K562 (cell line): Measurements from ENCODE around the gene CD68. TPM values are rescaled to one million over a fixed set of nuclear protein-coding genes. Genes with fewer than 3 reads are reported as not detected.

Experiments used
- polyA plus RNA-seq, 8 experiments: library from polyadenylated mRNA; depleted of rRNA in 4 of 8; stranded (reverse) in 5 of 8; unstranded in 3 of 8; fragments of >200 nt; fragmentation: Nextera tagmentation in 2 of 8; fragmentation: Illumina TruSeq in 1 of 8; extraction: Ambion mirVana in 2 of 8; extraction: Trizol in 1 of 8; gene quantifications; 2 replicates each; pipeline versions ENCODE4 v1.2.1 to v1.2.3, GENCODE V29; 2011 to 2014; ENCODE audit warnings: inconsistent platforms in 1 of 8, missing spikeins in 1 of 8
- small RNA-seq: library from RNA; depleted of rRNA; stranded (forward); fragments of <200 nt; gene quantifications from one replicate; pipeline ENCODE3, GENCODE V24; 2014
- total RNA-seq, 7 experiments: library from RNA; depleted of rRNA in 6 of 7; stranded (reverse); fragments of >200 nt in 6 of 7; fragmentation: Illumina TruSeq in 2 of 7; extraction: Trizol in 2 of 7; gene quantifications; 2 replicates each; pipeline versions ENCODE4 v1.2.1 to v1.2.3, GENCODE V29; 2011 to 2021; ENCODE audit warnings: low replicate concordance in 1 of 7

The CD68 gene
- total and polyA plus RNA-seq, 9 of the 15 experiments (the other 6 are each of a cell fraction or from before 2014, with no cell fraction given): 28.2 to 89.8 (median 37.7) TPM

Small RNA genes within 50 kb of the gene (small RNA-seq; reads per million reads assigned to genes)
- gene CD68: 0.11 reads per million
- not detected for gene RF00019
- gene SNORA48: not detected
- gene SNORD10: not detected

Other genes with a start within 250 kb of the CD68 start
Only the 7 nearest of the 29 such genes appear.
- 0.18 and 0.37 TPM in 2 replicates for gene TNFSF12, start 30.6 kb upstream of the CD68 start, total RNA-seq (2014; rRNA removed)
- gene TNFSF12, start 30.6 kb upstream of the CD68 start, total RNA-seq (2014; rRNA removed; fragmentation: Illumina TruSeq; extraction: Trizol): not detected in 2 replicates
- not detected in 2 replicates for gene TNFSF12, start 30.6 kb upstream of the CD68 start, total RNA-seq (2015; rRNA removed; fragmentation: Illumina TruSeq; extraction: Trizol)
- 0.56 and 0.82 TPM in 2 replicates for gene TNFSF12, start 30.6 kb upstream of the CD68 start, total RNA-seq (2021)
- gene TNFSF12, start 30.6 kb upstream of the CD68 start, polyA plus RNA-seq (2011; rRNA removed): 0.07 and 0.11 TPM in 2 replicates
- 0.19 and 0.25 TPM in 2 replicates for gene TNFSF12, start 30.6 kb upstream of the CD68 start, polyA plus RNA-seq (2014; fragmentation: Illumina TruSeq; extraction: Trizol)
- under 1 TPM in 1 of 2 experiments, not detected in 1; 0.03 TPM for gene TNFSF12, start 30.6 kb upstream of the CD68 start, polyA plus RNA-seq (2014; fragmentation: Nextera tagmentation; extraction: Ambion mirVana)
- 0.55 and 0.95 TPM in 2 replicates for gene TNFSF12, start 30.6 kb upstream of the CD68 start, polyA plus RNA-seq (2014; rRNA removed)
- gene TNFSF13, start 20.9 kb upstream of the CD68 start, total RNA-seq (2014; rRNA removed): 0.18 and 0.24 TPM in 2 replicates
- gene TNFSF13, start 20.9 kb upstream of the CD68 start, total RNA-seq (2014; rRNA removed; fragmentation: Illumina TruSeq; extraction: Trizol): not detected in 2 replicates
- gene TNFSF13, start 20.9 kb upstream of the CD68 start, total RNA-seq (2015; rRNA removed; fragmentation: Illumina TruSeq; extraction: Trizol): 0.11 and 0.30 TPM in 2 replicates
- 0.38 and 0.51 TPM in 2 replicates for gene TNFSF13, start 20.9 kb upstream of the CD68 start, total RNA-seq (2021)
- 0.26 and 1.6 TPM in 2 replicates for gene TNFSF13, start 20.9 kb upstream of the CD68 start, polyA plus RNA-seq (2011; rRNA removed)
- gene TNFSF13, start 20.9 kb upstream of the CD68 start, polyA plus RNA-seq (2014; fragmentation: Illumina TruSeq; extraction: Trizol): 0.19 and 0.29 TPM in 2 replicates
- under 1 TPM; 0.04 to 0.07 TPM for gene TNFSF13, start 20.9 kb upstream of the CD68 start, polyA plus RNA-seq (2014; fragmentation: Nextera tagmentation; extraction: Ambion mirVana)
- gene TNFSF13, start 20.9 kb upstream of the CD68 start, polyA plus RNA-seq (2014; rRNA removed): 0.30 and 0.45 TPM in 2 replicates
- 65.3 and 69.1 TPM in 2 replicates for gene SENP3, start 17.7 kb upstream of the CD68 start, total RNA-seq (2014; rRNA removed)
- gene SENP3, start 17.7 kb upstream of the CD68 start, total RNA-seq (2014; rRNA removed; fragmentation: Illumina TruSeq; extraction: Trizol): 79.3 and 82.7 TPM in 2 replicates
- 85.7 and 88.2 TPM in 2 replicates for gene SENP3, start 17.7 kb upstream of the CD68 start, total RNA-seq (2015; rRNA removed; fragmentation: Illumina TruSeq; extraction: Trizol)
- gene SENP3, start 17.7 kb upstream of the CD68 start, total RNA-seq (2021): 55.6 and 63.1 TPM in 2 replicates
- gene SENP3, start 17.7 kb upstream of the CD68 start, polyA plus RNA-seq (2011; rRNA removed): 80.5 and 94.1 TPM in 2 replicates
- 98.7 and 102 TPM in 2 replicates for gene SENP3, start 17.7 kb upstream of the CD68 start, polyA plus RNA-seq (2014; fragmentation: Illumina TruSeq; extraction: Trizol)
- gene SENP3, start 17.7 kb upstream of the CD68 start, polyA plus RNA-seq (2014; fragmentation: Nextera tagmentation; extraction: Ambion mirVana): under 1 TPM; 0.63 to 0.73 TPM
- 67.3 and 78.8 TPM in 2 replicates for gene SENP3, start 17.7 kb upstream of the CD68 start, polyA plus RNA-seq (2014; rRNA removed)
- gene MPDU1, start 4.2 kb downstream of the CD68 start, total RNA-seq (2014; rRNA removed): 53.5 and 78.9 TPM in 2 replicates
- 68.3 and 80.2 TPM in 2 replicates for gene MPDU1, start 4.2 kb downstream of the CD68 start, total RNA-seq (2014; rRNA removed; fragmentation: Illumina TruSeq; extraction: Trizol)
- gene MPDU1, start 4.2 kb downstream of the CD68 start, total RNA-seq (2015; rRNA removed; fragmentation: Illumina TruSeq; extraction: Trizol): 78.5 and 85.0 TPM in 2 replicates
- 55.5 and 63.7 TPM in 2 replicates for gene MPDU1, start 4.2 kb downstream of the CD68 start, total RNA-seq (2021)
- 160 and 161 TPM in 2 replicates for gene MPDU1, start 4.2 kb downstream of the CD68 start, polyA plus RNA-seq (2011; rRNA removed)
- gene MPDU1, start 4.2 kb downstream of the CD68 start, polyA plus RNA-seq (2014; fragmentation: Illumina TruSeq; extraction: Trizol): 172 and 179 TPM in 2 replicates
- 10 to 100 TPM in 1 of 2 experiments, 1 to 10 TPM in 1; 4.9 to 21.8 TPM for gene MPDU1, start 4.2 kb downstream of the CD68 start, polyA plus RNA-seq (2014; fragmentation: Nextera tagmentation; extraction: Ambion mirVana)
- 77.1 and 86.7 TPM in 2 replicates for gene MPDU1, start 4.2 kb downstream of the CD68 start, polyA plus RNA-seq (2014; rRNA removed)
- gene SOX15, start 10.5 kb downstream of the CD68 start, total RNA-seq (2014; rRNA removed): 0.23 and 0.24 TPM in 2 replicates
- not detected in 2 replicates for gene SOX15, start 10.5 kb downstream of the CD68 start, total RNA-seq (2014; rRNA removed; fragmentation: Illumina TruSeq; extraction: Trizol)
- gene SOX15, start 10.5 kb downstream of the CD68 start, total RNA-seq (2015; rRNA removed; fragmentation: Illumina TruSeq; extraction: Trizol): not detected in 2 replicates
- 0.16 TPM in 1 of 2 replicates, not detected in the other for gene SOX15, start 10.5 kb downstream of the CD68 start, total RNA-seq (2021)
- 0.16 TPM in 1 of 2 replicates, not detected in the other for gene SOX15, start 10.5 kb downstream of the CD68 start, polyA plus RNA-seq (2011; rRNA removed)
- gene SOX15, start 10.5 kb downstream of the CD68 start, polyA plus RNA-seq (2014; fragmentation: Illumina TruSeq; extraction: Trizol): not detected in 2 replicates
- under 1 TPM in 1 of 2 experiments, not detected in 1; 0.07 TPM for gene SOX15, start 10.5 kb downstream of the CD68 start, polyA plus RNA-seq (2014; fragmentation: Nextera tagmentation; extraction: Ambion mirVana)
- gene SOX15, start 10.5 kb downstream of the CD68 start, polyA plus RNA-seq (2014; rRNA removed): 0.33 TPM in 1 of 2 replicates, not detected in the other
- gene FXR2, start 35.3 kb downstream of the CD68 start, total RNA-seq (2014; rRNA removed): 26.3 and 38.6 TPM in 2 replicates
- 20.2 and 21.4 TPM in 2 replicates for gene FXR2, start 35.3 kb downstream of the CD68 start, total RNA-seq (2014; rRNA removed; fragmentation: Illumina TruSeq; extraction: Trizol)
- 22.0 and 22.3 TPM in 2 replicates for gene FXR2, start 35.3 kb downstream of the CD68 start, total RNA-seq (2015; rRNA removed; fragmentation: Illumina TruSeq; extraction: Trizol)
- 28.3 and 29.9 TPM in 2 replicates for gene FXR2, start 35.3 kb downstream of the CD68 start, total RNA-seq (2021)
- gene FXR2, start 35.3 kb downstream of the CD68 start, polyA plus RNA-seq (2011; rRNA removed): 24.5 and 35.0 TPM in 2 replicates
- gene FXR2, start 35.3 kb downstream of the CD68 start, polyA plus RNA-seq (2014; fragmentation: Illumina TruSeq; extraction: Trizol): 41.0 and 49.3 TPM in 2 replicates
- 1 to 10 TPM; 2.0 to 2.2 TPM for gene FXR2, start 35.3 kb downstream of the CD68 start, polyA plus RNA-seq (2014; fragmentation: Nextera tagmentation; extraction: Ambion mirVana)
- gene FXR2, start 35.3 kb downstream of the CD68 start, polyA plus RNA-seq (2014; rRNA removed): 28.4 and 35.0 TPM in 2 replicates
- gene SAT2, start 48.2 kb downstream of the CD68 start, total RNA-seq (2014; rRNA removed): 3.7 and 5.2 TPM in 2 replicates
- 4.6 and 5.3 TPM in 2 replicates for gene SAT2, start 48.2 kb downstream of the CD68 start, total RNA-seq (2014; rRNA removed; fragmentation: Illumina TruSeq; extraction: Trizol)
- 8.0 and 8.8 TPM in 2 replicates for gene SAT2, start 48.2 kb downstream of the CD68 start, total RNA-seq (2015; rRNA removed; fragmentation: Illumina TruSeq; extraction: Trizol)
- 6.7 and 7.5 TPM in 2 replicates for gene SAT2, start 48.2 kb downstream of the CD68 start, total RNA-seq (2021)
- 3.3 and 3.9 TPM in 2 replicates for gene SAT2, start 48.2 kb downstream of the CD68 start, polyA plus RNA-seq (2011; rRNA removed)
- gene SAT2, start 48.2 kb downstream of the CD68 start, polyA plus RNA-seq (2014; fragmentation: Illumina TruSeq; extraction: Trizol): 4.9 and 5.7 TPM in 2 replicates
- 1 to 10 TPM; 2.0 to 3.6 TPM for gene SAT2, start 48.2 kb downstream of the CD68 start, polyA plus RNA-seq (2014; fragmentation: Nextera tagmentation; extraction: Ambion mirVana)
- 4.9 and 7.0 TPM in 2 replicates for gene SAT2, start 48.2 kb downstream of the CD68 start, polyA plus RNA-seq (2014; rRNA removed)